GM18861 (cell line): ENCODE data around the gene NDUFS6.

Experiments
- ATAC-seq: cut with Tn5 transposase; IDR thresholded peaks from one replicate; pipeline ENCODE4 v1.9.1; 2021; ENCODE audit not compliant: unreplicated experiment

Gene NDUFS6

DNA sequence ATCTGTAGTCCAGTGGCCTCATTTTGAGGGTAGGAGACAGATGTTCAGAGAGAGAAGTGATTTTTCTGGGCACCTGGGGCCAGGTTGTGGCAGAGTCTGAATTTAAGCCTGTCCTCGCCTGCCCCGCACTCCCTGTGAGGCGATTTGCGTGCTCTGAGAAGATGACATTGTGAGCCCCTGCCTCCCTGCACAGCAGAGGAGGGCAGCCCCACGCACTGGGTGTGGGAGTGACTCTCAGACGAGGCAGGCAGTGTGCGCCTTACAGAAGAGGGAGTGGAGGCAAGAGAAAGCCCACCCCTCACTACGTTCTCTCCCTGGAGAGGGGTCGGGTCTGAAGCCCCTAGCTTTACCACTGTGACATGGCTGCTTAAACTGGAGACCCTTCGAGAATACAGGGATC is 45.8 kb downstream of the NDUFS6 start:
- no peak for ATAC-seq

GRCh38 chr5:1847611-1848010 is 46.4 kb downstream of the NDUFS6 start:
- no peak for ATAC-seq

DNA sequence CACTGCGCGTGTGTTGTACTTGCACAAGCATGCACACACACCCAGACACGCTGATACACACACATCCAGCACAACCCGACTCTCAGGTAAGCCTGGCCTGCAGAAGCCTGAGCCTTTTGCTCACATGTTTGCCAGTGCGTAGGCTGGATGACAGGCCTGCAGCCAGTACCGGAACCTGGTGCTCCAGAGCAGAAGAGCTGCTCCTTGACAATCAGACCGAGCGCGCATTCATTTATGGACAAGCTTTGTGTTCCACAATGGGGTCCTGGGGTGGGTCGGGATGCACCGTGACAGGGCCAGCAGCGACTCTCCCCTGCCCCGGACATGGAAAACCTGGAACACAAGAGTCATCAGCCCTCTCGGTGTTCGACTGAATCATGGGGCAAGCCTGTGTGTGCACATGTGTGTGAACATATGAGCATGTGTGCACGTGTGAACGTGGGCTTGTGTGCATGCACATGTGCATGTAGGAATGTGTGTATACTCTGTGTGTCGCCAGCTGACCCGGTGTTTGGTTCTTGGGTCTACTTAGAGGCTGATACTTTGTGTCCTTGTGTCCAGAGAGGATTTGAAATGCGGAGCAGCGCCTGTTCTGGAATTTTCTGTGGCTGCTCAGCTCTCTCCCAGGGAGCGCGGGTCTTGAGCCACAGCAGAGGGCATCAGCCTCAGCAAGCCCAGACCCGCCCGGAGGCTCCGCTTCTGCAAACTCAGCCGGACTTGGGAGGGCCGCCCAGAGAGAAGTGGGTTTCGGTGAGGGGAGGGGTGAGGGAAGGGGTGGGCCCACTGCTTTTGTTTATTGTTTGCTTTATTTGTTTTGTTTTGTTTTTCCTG is 49.3 kb downstream of the NDUFS6 start:
- no peak for ATAC-seq

GRCh38 chr5:1851290-1851934 is 50.2 kb downstream of the NDUFS6 start:
- ATAC-seq = no peak

DNA sequence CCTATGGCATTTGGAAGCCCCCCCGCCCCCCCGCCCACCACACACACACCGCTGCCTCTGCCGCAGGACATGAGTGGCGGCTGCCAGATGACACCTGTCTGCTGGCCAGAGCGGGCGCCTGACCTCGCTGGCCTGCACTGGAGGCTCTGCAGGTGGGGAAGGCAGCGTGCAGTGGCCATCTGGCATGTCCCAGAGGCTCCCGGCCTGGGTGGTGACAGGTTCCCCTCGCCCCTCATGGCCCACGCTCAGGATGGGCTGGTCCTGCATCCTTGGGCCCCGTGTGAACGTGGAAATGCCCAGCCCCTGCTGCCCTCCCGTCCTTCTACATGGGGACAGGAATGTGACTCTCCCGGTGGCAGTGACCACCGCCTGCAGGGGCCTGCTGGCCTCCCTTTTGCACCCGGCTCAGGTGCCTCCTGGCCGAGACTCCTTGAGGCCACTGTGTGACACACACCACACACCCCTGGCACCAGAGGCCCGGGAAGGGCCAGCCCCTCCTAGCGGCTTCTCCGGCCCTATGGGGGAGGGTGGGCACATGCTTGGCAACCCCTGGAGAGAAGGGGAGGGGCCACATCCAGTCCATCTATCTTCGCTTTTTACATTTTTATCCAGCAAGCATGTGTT is 51.2 kb downstream of the NDUFS6 start:
- no peak for ATAC-seq

DNA sequence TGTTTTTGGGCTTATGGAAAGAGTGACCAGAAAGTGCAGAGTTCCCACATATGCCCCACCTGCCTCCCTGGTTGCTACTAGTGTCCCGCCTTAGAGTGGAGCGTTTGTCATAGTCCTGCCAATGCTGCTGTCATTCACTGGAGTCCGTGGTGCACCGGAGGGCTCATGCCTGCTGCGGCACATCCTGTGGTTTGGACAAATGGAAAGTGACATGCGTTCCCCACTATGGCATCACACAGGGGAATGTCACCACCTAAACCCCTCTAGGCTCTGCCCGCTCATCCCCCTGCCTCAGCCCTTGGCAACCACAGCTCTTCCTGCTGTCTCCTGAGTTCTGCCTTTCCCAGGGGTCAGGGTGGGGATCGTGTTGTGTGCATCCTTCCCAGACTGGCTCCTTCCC is 52.3 kb downstream of the NDUFS6 start:
- no peak for ATAC-seq

GRCh38 chr5:1855075-1855474 is 53.9 kb downstream of the NDUFS6 start:
- ATAC-seq = no peak

GRCh38 chr5:1855596-1855995 is 54.4 kb downstream of the NDUFS6 start:
- no peak for ATAC-seq

DNA sequence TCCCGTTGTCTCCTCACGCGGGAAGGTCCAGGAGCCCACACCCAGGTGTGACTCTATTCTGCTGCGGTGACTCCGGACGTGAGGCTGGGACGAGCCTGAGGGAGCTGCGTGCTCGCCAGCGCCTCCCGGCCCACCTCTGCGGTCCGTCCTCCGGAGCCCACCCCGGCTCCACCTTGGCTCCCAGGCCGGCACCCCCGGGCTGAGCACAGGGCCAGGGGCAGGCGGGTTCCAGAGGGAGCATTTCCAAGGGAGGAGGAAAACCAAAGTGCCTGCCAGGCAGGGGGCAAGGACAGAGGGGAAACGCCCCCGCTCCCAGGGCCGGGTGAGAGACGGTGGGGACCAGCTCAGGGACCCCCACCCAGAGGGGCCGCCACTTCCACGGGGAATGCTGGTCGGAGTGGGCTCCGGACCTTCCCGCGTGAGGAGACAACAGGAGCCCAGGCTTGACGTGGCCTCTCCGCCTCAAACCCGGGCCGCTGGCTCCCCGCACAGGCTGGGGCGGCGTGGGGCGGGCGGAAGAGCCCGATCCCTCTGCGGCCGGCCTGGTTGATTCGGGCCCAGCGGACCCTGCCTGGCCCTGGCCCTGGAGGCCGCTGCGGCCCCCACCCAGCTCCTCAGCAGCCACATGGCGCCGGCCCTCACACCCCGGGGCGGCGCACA is 55.5 kb downstream of the NDUFS6 start:
- ATAC-seq = no peak

- no peak for ATAC-seq
Measured at GRCh38 chr5:1857256-1857600, 56.0 kb downstream of the NDUFS6 start.

DNA sequence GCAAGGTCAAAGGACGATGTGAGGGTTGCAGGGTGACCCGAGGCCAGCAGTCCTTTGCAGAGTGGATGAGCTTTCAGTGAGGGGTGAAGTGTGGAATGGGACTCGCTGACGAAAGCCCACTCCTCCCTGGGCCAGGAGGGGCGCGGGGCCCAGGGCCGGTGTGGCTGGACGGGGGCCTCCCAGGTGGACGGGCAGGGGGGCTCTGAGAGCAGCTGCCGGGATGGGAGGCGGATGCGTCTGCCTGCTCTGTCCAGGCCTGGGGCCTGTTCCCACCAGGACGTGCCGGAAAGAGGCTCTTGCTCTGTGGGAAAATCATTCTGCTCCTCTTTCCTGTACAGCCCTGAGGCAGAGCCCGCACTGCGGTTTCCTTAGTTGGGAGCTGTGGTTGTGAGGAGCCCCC is 57.2 kb downstream of the NDUFS6 start:
- ATAC-seq = no peak

DNA sequence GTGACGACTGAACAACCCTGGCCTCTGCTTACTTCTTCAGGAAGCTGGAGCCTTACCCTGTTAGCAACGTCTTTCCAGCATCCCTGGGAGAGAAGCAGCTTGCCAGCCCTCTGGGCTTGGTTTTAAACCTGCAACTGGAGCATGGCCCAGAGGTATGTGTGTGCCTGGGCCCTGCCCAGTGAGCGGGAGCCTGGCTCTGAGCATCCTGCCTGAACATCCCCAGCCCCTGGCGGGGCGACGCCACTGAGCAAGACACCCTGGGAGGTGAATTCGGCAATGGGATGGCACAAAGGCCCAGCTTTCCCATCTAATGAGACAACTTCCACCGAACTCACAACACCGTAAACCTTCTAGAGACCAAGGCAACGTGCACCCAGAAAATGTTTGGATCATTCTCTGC is 57.9 kb downstream of the NDUFS6 start:
- no peak for ATAC-seq

DNA sequence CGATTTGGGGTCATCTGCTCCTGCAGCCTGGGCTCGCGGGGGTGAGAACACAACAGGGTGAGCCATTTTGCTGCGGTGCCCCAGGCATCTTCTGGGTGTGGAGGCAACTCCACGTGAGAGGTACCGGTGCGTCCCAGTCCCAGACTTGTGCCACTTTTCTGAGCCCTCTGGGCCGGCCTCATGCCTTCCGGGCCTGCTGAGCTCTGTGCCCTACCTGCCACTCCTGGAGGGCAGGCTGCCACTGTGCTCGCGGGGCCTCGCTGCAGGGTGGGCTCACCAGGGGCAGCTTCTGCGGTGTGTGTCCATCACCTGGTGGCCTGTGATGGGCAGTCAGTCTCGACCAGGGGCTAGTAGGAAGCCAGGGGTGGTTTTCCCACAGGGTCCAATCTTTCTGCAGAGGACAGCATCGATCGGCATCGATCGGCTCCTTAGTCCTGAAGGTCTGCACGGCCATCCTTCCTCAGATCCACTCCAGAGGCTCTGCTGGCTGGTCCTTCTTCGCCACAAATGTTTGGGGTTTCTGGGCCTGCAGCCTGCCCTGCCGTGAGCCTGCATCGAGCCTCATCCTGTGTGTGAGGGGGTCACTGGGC is 58.9 kb downstream of the NDUFS6 start:
- ATAC-seq = no peak

DNA sequence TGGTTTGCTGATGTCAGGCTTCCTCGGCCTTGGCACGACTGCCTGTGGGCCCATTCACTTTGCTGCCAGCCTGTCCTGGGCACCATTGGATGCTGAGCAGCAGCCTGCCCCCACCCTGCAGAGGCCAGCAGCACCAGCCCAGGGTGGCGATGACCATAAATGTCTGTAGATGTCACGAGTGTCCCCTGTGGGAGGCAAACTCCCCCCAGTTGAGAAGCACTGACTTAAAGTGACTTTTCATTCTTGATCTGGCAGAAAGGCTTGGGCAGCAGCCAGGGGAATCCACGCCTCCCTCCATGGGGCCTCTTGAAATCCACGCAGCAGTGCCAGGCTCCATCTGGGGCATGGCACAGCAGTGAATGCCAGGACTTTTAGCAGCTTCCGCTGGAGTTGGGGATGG is 59.7 kb downstream of the NDUFS6 start:
- ATAC-seq = no peak

GRCh38 chr5:1864896-1865440 is 63.8 kb downstream of the NDUFS6 start:
- no peak for ATAC-seq

- no peak for ATAC-seq
Measured at GRCh38 chr5:1865486-1865885, 64.3 kb downstream of the NDUFS6 start.
